SK-N-MC (cell line): ENCODE measurements around the gene AQP6.

ENCODE experiments used
- EZH2 ChIP-seq: fragments of 200-600 bp; sonication (generic); IDR thresholded peaks from one replicate; pipeline ENCODE4 v1.6.1; 2017; ENCODE audit warnings: antibody characterized with exemption
- FOXP2 ChIP-seq: optimal IDR thresholded peaks from 2 replicates; pipeline ENCODE3; 2011; ENCODE audit warnings: mild to moderate bottlenecking, moderate library complexity; ENCODE audit not compliant: insufficient read depth; ENCODE audit errors: extremely low read length, control extremely low read depth
- POLR2AphosphoS5 ChIP-seq: IDR thresholded peaks from 2 replicates; pipeline ENCODE4 v1.6.1; 2012; ENCODE audit warnings: mild to moderate bottlenecking, low read depth, low read length, borderline replicate concordance

DNA sequence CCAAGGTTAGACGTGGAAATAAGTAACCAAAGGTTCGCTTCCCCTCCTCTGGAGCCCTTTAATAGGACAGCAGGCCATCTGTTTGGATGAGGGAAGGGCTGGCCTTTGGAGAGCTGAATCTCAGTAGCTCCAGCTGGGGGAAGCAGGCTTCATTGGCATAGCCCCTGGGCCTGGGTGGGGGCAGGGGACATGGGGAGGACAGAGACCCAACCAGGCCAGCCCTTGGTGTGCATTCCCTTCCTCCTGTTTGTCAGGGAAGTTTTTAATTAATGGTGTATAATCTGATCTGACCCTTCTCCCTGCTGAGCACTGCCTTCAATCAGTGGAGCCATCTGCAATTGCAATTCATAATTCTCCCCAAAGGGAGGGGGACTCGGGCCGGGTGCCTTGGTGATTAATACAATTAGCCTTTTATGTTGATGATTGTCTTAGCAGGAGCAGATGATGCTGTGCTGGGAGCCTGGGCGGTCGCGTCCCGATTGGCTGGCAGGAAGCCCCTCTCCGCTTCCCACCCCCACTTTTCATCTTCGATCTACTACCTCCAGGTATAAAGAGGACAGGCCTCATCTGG lies 6.4 kb downstream of the AQP6 start:
- TF ChIP-seq EZH2 (no peak), POLR2AphosphoS5 (no peak), FOXP2 (no peak)
